GM12878 (cell line): ENCODE results near the gene MR1. TPM values are rescaled to one million over a fixed set of nuclear protein-coding genes. Genes with fewer than 3 reads are reported as not detected.
A peak's percentile ranks its signal among the peaks of the same experiment; 100 is the strongest.

ENCODE experiments used
- BCL3 ChIP-seq: IDR thresholded peaks from 2 replicates; pipeline ENCODE4 v1.6.1; 2011; ENCODE audit warnings: borderline replicate concordance, low read depth, mild to moderate bottlenecking, moderate library complexity, low read length; ENCODE audit not compliant: insufficient read depth, poor library complexity, severe bottlenecking
- BCLAF1 ChIP-seq: fragments of 450-650 bp; IDR thresholded peaks from 2 replicates; pipeline ENCODE4 v1.6.1; 2017; ENCODE audit warnings: antibody characterized with exemption, mild to moderate bottlenecking, moderate library complexity
- CHD1 ChIP-seq: IDR thresholded peaks from 2 replicates; pipeline ENCODE4 v1.6.1; 2012; ENCODE audit warnings: low read depth, low read length, improper control_type of control experiment
- HDAC6 ChIP-seq: fragments of 200-600 bp; sonication (generic); IDR thresholded peaks from one replicate; pipeline ENCODE4 v1.8.0; 2017; ENCODE audit warnings: antibody characterized with exemption; ENCODE audit not compliant: unreplicated experiment
- IKZF1 ChIP-seq: fragments of 450-650 bp; conservative IDR thresholded peaks from 2 replicates; pipeline ENCODE4 v1.6.1; 2017; ENCODE audit warnings: antibody characterized with exemption, mild to moderate bottlenecking
- IRF4 ChIP-seq: IDR thresholded peaks from 2 replicates; pipeline ENCODE4 v1.6.1; 2011; ENCODE audit warnings: low read depth, low read length
- MLLT1 ChIP-seq: fragments of 450-650 bp; IDR thresholded peaks from 2 replicates; pipeline ENCODE4 v1.6.1; 2016; ENCODE audit warnings: mild to moderate bottlenecking
- NFYB ChIP-seq: IDR thresholded peaks from 2 replicates; pipeline ENCODE4 v1.6.1; 2011; ENCODE audit warnings: low read depth, mild to moderate bottlenecking, low read length, improper control_type of control experiment, moderate library complexity; ENCODE audit not compliant: insufficient read depth
- NKRF ChIP-seq: fragments of 450-650 bp; conservative IDR thresholded peaks from 2 replicates; pipeline ENCODE4 v1.6.1; 2017; ENCODE audit warnings: mild to moderate bottlenecking, moderate library complexity
- RAD51 ChIP-seq: fragments of 450-650 bp; IDR thresholded peaks from 2 replicates; pipeline ENCODE4 v1.6.1; 2016; ENCODE audit warnings: moderate library complexity, mild to moderate bottlenecking, inconsistent platforms
- SMAD5 ChIP-seq: IDR thresholded peaks from 2 replicates; pipeline ENCODE4 v1.6.1; 2016; ENCODE audit warnings: antibody characterized with exemption, low read depth
- TCF3 ChIP-seq: IDR thresholded peaks from 2 replicates; pipeline ENCODE4 v1.6.1; 2012; ENCODE audit warnings: low read depth, mild to moderate bottlenecking, low read length, borderline replicate concordance; ENCODE audit not compliant: insufficient read depth
- ZBTB40 ChIP-seq: fragments of 450-650 bp; IDR thresholded peaks from 2 replicates; pipeline ENCODE4 v1.6.1; 2016; ENCODE audit warnings: mild to moderate bottlenecking, moderate library complexity, borderline replicate concordance
- ZNF207 ChIP-seq: fragments of 450-650 bp; IDR thresholded peaks from 2 replicates; pipeline ENCODE4 v1.6.1; 2014; ENCODE audit warnings: antibody characterized with exemption, mild to moderate bottlenecking, borderline replicate concordance
- ZNF384 ChIP-seq: IDR thresholded peaks from 2 replicates; pipeline ENCODE4 v1.6.1; 2012; ENCODE audit warnings: low read depth, mild to moderate bottlenecking, low read length, improper control_type of control experiment, borderline replicate concordance
- polyA plus RNA-seq, 11 experiments: library from polyadenylated mRNA; depleted of rRNA in 4 of 11; unstranded in 6 of 11; stranded (reverse) in 5 of 11; fragments of >200 nt; fragmentation: Nextera tagmentation in 4 of 11; fragmentation: Illumina TruSeq in 1 of 11; extraction: Ambion mirVana in 4 of 11; extraction: Trizol in 1 of 11; gene quantifications; 1 replicate in 1 of 11; 2 replicates in 10 of 11; pipeline versions ENCODE4 v1.2.1 to v1.2.3, GENCODE V29; 2011 to 2016; ENCODE audit warnings: inconsistent platforms in 2 of 11, missing spikeins in 2 of 11, low read depth in 1 of 11
- total RNA-seq, 4 experiments: library from RNA; depleted of rRNA in 3 of 4; stranded (reverse); fragments of >200 nt in 3 of 4; fragmentation: Illumina TruSeq in 1 of 4; extraction: Trizol in 1 of 4; gene quantifications; 2 replicates each; pipeline versions ENCODE4 v1.2.1 to v1.2.3, GENCODE V29; 2013 to 2021

MR1 gene
- total and polyA plus RNA-seq, 10 of the 15 experiments (the other 5 are each of a cell fraction or from before 2014, with no cell fraction given): 24.7 to 65.9 (median 30.9) TPM

GRCh38 chr1:181044449-181044966 lies 10.7 kb downstream of the MR1 start (continued):
- TF ChIP-seq ZBTB40: no peak
- no peak for TF ChIP-seq ZNF384
- peak; percentile 85 for TF ChIP-seq IKZF1
- TF ChIP-seq NFYB: no peak
- no peak for TF ChIP-seq HDAC6
- TF ChIP-seq BCL3: peak; percentile 20
- TF ChIP-seq TCF3: no peak
- TF ChIP-seq CHD1: no peak
- no peak for TF ChIP-seq SMAD5
- TF ChIP-seq NKRF: no peak; the same call in none of the 2 replicates
- TF ChIP-seq RAD51: peak; percentile 22; the same call in 1 of the 2 replicates
- no peak for TF ChIP-seq IRF4
- 0 out of 2 replicates have a peak, but pooled peaks have one; percentile 16 for TF ChIP-seq MLLT1
- no peak for TF ChIP-seq BCLAF1
- no peak for TF ChIP-seq ZNF207
